Measurements from ENCODE around the gene CEP85L. TPM values are rescaled to one million over a fixed set of nuclear protein-coding genes. Genes with fewer than 3 reads are reported as not detected.

Gene CEP85L
- total and polyA plus RNA-seq, 2 of the 4 experiments (the other 2 are of a cell fraction), result 2.3 to 25.6 TPM

- POLR2A ChIA-PET (ENCODE audit: unreplicated experiment), result no interaction called here
- H2BK15ac ChIP-seq (ENCODE audit: low read depth, low read length), result no peak overlapping the region
- CTCF ChIA-PET, result interaction anchor here (0.7 kb wide), 1 partner anchor 9 kb away, joined by 3 read pairs; no protein-coding TSS in a partner anchor
These were observed 62.8 kb downstream of the CEP85L start for GRCh38 chr6:118588626-118589025.

More at GRCh38 chr6:118588626-118589025, 62.8 kb downstream of the CEP85L start:
- Histone ChIP-seq H3K4me3 (ENCODE audit: insufficient read depth, low read depth, low read length) (no peak overlapping the region), H3K4me2 (ENCODE audit: low read depth, low read length) (no peak overlapping the region), H3K27ac (ENCODE audit: insufficient read depth, low read length) (no peak overlapping the region), H3K23ac (ENCODE audit: low read depth, low read length) (no peak overlapping the region), H3K79me1 (ENCODE audit: low read depth in 1 of 2, low read length in 2 of 2) (peaks cover 36 to 45% of the 10 kb centered on the region in 2 experiments), H3K14ac (replicated peaks; ENCODE audit: low read depth, low read length) (no peak overlapping the region), H4K5ac (ENCODE audit: low read depth, low read length) (no peak overlapping the region), H3K4me1 (ENCODE audit: control insufficient read depth, insufficient read depth, low read length) (peaks cover 11% of the 10 kb centered on the region), H3K18ac (ENCODE audit: low read depth, low read length) (no peak overlapping the region), H2BK20ac (ENCODE audit: low read depth, low read length) (no peak overlapping the region), H2BK120ac (ENCODE audit: low read depth, low read length) (no peak overlapping the region), H4K91ac (ENCODE audit: insufficient read depth, low read depth, low read length) (no peak overlapping the region), H4K20me1 (ENCODE audit: insufficient read depth, low read length) (peaks cover 4% of the 10 kb centered on the region; the same call in 1 of the 2 replicates), H3K36me3 (ENCODE audit: control insufficient read depth, insufficient read depth, low read length) (no peaks in the 10 kb centered on the region), H3K9me3 (ENCODE audit: control insufficient read depth, insufficient read depth, low read length) (no peaks in the 10 kb centered on the region), H4K8ac (ENCODE audit: low read depth in 2 of 2, low read length in 2 of 2) (no peak overlapping the region), H2AK9ac (replicated peaks; ENCODE audit: low read depth, low read length, poor library complexity) (no peak overlapping the region), H3K27me3 (ENCODE audit: control insufficient read depth, insufficient read depth, low read length) (no peaks in the 10 kb centered on the region), H2AK5ac (ENCODE audit: low read depth, low read length) (no peak overlapping the region), H3K9ac (ENCODE audit: low read depth, low read length) (no peak overlapping the region), H2BK5ac (ENCODE audit: low read depth, low read length, poor library complexity, severe bottlenecking) (no peak overlapping the region), H2AFZ (replicated peaks; ENCODE audit: low read length, poor library complexity) (no peak overlapping the region), H3K9me1 (ENCODE audit: insufficient read depth, low read length) (no peaks in the 10 kb centered on the region; the same call in 1 of the 2 replicates), H3K56ac (ENCODE audit: extremely low read depth, insufficient read depth, low read length) (no peak overlapping the region), H3K4ac (ENCODE audit: low read depth, low read length) (no peak overlapping the region)
- no CpG with 5 or more reads among the region's 5 CpGs for WGBS, 2 experiments (ENCODE audit: extremely low coverage in 2 of 2, insufficient read length in 1 of 2)
- ATAC-seq (ENCODE audit: low read depth) (no peak), DNase-seq (peak; percentile 22)
- intact Hi-C loops (cut with micrococcal nuclease) (no loop called here), dilution Hi-C loops (cut with HindIII; ENCODE audit: low sequenced_read_pairs, unreplicated experiment) (no loop called here), in situ Hi-C loops (cut with MboI; ENCODE audit: low sequenced_read_pairs) (no loop called here)
- no TSS peak for BruUV-seq (replicated peaks)
- TF ChIP-seq POLR2A (IDR thresholded peaks at IDR 0.05; ENCODE audit: low read depth, low read length) (no peak), MXI1 (IDR thresholded peaks at IDR 0.05; ENCODE audit: borderline replicate concordance, low read depth, low read length) (no peak)
